Measurements from ENCODE around the gene BUB1B.
"Not testable (repeated sequence)": the region's sequence is repeated elsewhere in the genome, so short reads cannot be mapped to it uniquely, and the experiment has no call there.

BUB1B gene

GRCh38 chr15:40160689-40161688, at the start of gene BUB1B:
BUB1B (plus strand) TSS chr15:40161069; CDS start chr15:40161221, 152 bp downstream.
- DNase-seq, result peak; percentile 68

GRCh38 chr15:40111888-40112287, 49.0 kb upstream of the BUB1B start:
- DNase-seq, result no peak

GRCh38 chr15:40112789-40113188, 48.1 kb upstream of the BUB1B start:
- no peak for DNase-seq

- DNase-seq, result no peak
Observed at GRCh38 chr15:40114218-40114617, 46.7 kb upstream of the BUB1B start.

GRCh38 chr15:40115106-40115505, 45.8 kb upstream of the BUB1B start:
- not testable (repeated sequence) for DNase-seq

- DNase-seq, result peak; percentile 31
Observed at GRCh38 chr15:40115670-40116093, 45.2 kb upstream of the BUB1B start.

GRCh38 chr15:40118473-40118872, 42.4 kb upstream of the BUB1B start:
- DNase-seq, result peak; percentile 70

GRCh38 chr15:40121911-40122638, 38.8 kb upstream of the BUB1B start:
- no peak for DNase-seq

GRCh38 chr15:40122989-40123388, 37.9 kb upstream of the BUB1B start:
- DNase-seq, result not testable (repeated sequence)

- not testable (repeated sequence) for DNase-seq
Observed at GRCh38 chr15:40123863-40124262, 37.0 kb upstream of the BUB1B start.

- not testable (repeated sequence) for DNase-seq
Observed at GRCh38 chr15:40124333-40124732, 36.5 kb upstream of the BUB1B start.

- DNase-seq, result not testable (repeated sequence)
Observed at GRCh38 chr15:40124807-40125285, 36.0 kb upstream of the BUB1B start.

GRCh38 chr15:40125950-40126349, 34.9 kb upstream of the BUB1B start:
- DNase-seq, result no peak

- DNase-seq, result no peak
Observed at GRCh38 chr15:40128766-40129660, 31.9 kb upstream of the BUB1B start.

- no peak for DNase-seq
Observed at GRCh38 chr15:40130118-40130517, 30.8 kb upstream of the BUB1B start.

- no peak for DNase-seq
Observed at GRCh38 chr15:40130799-40131502, 29.9 kb upstream of the BUB1B start.

GRCh38 chr15:40133544-40133943, 27.3 kb upstream of the BUB1B start:
- no peak for DNase-seq

- DNase-seq, result no peak
Observed at GRCh38 chr15:40134885-40135284, 26.0 kb upstream of the BUB1B start.

GRCh38 chr15:40135846-40136450, 24.9 kb upstream of the BUB1B start:
- DNase-seq, result not testable (repeated sequence)

GRCh38 chr15:40136470-40137302, 24.2 kb upstream of the BUB1B start:
- no peak for DNase-seq

Measured in NCI-H226 (cell line).